ENCODE measurements around the gene CRELD2. TPM values are rescaled to one million over a fixed set of nuclear protein-coding genes. Genes with fewer than 3 reads are reported as not detected.

The CRELD2 gene
- total and polyA plus RNA-seq, 2 experiments from 2014 or later, result 35.7 to 47.7 TPM

DNA sequence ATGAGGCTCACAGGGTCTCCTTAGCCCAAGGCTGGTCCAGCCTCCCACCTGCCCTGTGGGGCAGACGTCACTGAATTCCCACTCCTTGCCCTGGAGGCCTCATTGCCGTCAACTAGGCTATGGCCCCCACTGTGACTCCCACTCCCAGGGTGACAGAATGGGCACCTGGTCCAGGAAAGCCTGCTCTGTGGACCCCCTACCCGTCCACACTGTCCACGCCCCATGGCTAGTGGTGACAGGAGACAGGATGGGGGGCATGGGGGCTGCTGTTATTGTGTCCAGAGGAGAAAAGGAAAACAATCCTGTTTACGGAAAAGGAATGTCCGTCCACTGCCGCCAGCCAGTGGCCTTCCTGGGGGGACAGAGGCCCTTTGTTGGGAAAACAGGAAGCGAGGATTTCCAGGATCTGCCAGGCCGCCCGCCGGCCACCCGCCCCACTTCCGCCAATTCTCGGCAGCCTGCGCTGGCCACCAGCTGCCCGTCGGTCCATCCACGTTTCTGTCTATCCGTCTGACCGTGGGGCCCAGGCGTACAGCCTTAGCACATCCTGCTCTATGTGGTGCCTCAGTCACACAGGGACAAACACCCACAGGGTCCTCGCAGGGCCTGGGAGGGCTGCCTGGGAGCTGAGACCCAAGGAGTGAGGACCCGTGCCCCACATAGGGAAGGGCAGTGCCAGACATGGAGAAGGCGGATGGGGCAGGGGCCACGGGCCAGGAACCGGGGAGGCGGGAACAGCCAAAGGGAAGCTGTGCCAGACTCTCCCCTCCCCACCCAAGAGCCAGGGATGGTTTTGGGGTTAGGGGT lies 19.5 kb downstream of the CRELD2 start:
- H3K27ac ChIP-seq (ENCODE audit: low read depth), result no peak overlapping the region
- DNase-seq (ENCODE audit: low spot score) (no peak), ATAC-seq (no peak)
- H3K79me2 ChIP-seq (replicated peaks; ENCODE audit: insufficient read depth), result no peaks in the 10 kb centered on the region
- H3K4me1 Mint-ChIP-seq, result peaks cover 5% of the 10 kb centered on the region; the same call in 2 of the 3 replicates
- H3K27ac Mint-ChIP-seq, result no peak overlapping the region
- peaks cover 3% of the 10 kb centered on the region for H3K27me3 Mint-ChIP-seq (ENCODE audit: insufficient read depth, low read depth, poor library complexity)
- no peak for TF ChIP-seq ZNF331 (CRISPR knock-in tag; IDR thresholded peaks at IDR 0.05; ENCODE audit: low read depth)
- TF ChIP-seq, protein P1, sequence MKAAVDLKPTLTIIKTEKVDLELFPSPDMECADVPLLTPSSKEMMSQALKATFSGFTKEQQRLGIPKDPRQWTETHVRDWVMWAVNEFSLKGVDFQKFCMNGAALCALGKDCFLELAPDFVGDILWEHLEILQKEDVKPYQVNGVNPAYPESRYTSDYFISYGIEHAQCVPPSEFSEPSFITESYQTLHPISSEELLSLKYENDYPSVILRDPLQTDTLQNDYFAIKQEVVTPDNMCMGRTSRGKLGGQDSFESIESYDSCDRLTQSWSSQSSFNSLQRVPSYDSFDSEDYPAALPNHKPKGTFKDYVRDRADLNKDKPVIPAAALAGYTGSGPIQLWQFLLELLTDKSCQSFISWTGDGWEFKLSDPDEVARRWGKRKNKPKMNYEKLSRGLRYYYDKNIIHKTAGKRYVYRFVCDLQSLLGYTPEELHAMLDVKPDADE (IDR thresholded peaks at IDR 0.05), result no peak
- peaks cover 3% of the 10 kb centered on the region; the same call in 1 of the 3 replicates for H3K36me3 Mint-ChIP-seq (ENCODE audit: low read depth)
- H3F3A ChIP-seq (replicated peaks; ENCODE audit: low read depth), result no peaks in the 10 kb centered on the region
- no peaks in the 10 kb centered on the region for H3K9me2 ChIP-seq (ENCODE audit: insufficient read depth)
- H2AFZ ChIP-seq, result no peak overlapping the region
- H3K4me2 ChIP-seq, result no peak overlapping the region
- no peaks in the 10 kb centered on the region for H3K36me3 ChIP-seq (ENCODE audit: insufficient read depth)
- no peak overlapping the region for H3K4me3 ChIP-seq
- H3K9me3 Mint-ChIP-seq, result peaks cover 8% of the 10 kb centered on the region; the same call in 2 of the 3 replicates
- no peak overlapping the region for H3K4me3 Mint-ChIP-seq
- no peaks in the 10 kb centered on the region for H4K20me1 ChIP-seq (replicated peaks; ENCODE audit: insufficient read depth)
- H3K4me1 ChIP-seq (ENCODE audit: insufficient read depth), result peaks cover 10% of the 10 kb centered on the region; the same call in 1 of the 2 replicates
- no peaks in the 10 kb centered on the region for H3K27me3 ChIP-seq (ENCODE audit: insufficient read depth)

DNA sequence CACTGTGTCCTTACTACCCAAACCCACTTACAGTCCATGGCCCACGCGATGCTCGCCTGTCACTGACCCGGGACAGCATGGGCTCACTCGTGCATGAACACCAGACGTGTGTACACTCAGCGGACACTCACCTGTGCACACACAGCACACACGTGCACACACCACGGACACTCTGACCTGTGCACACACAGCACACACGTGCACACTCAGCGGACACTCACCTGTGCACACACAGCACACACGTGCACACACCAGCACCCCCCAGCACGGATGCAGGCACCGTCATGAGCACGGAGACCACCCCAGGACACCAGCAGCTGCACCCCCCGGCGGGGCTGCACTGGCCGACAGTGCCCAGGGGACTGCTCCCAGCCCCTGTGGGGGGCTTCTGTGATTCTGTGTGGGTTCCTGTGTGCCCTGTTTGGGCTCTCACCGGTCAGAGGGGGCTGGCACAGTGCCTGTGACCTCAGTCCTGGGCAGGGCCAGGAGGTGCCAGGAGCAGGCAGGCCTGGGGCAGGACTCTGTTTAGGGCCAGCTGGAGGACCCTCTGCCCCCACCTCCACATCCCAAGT lies 20.2 kb downstream of the CRELD2 start:
- no peak for ATAC-seq
- peaks cover 8% of the 10 kb centered on the region; the same call in 2 of the 3 replicates for H3K9me3 Mint-ChIP-seq
- H3K9me2 ChIP-seq (ENCODE audit: insufficient read depth), result no peaks in the 10 kb centered on the region
- no peak for TF ChIP-seq EZH2 (IDR thresholded peaks at IDR 0.05; ENCODE audit: low read depth, unreplicated experiment)
- TF ChIP-seq, protein P2, sequence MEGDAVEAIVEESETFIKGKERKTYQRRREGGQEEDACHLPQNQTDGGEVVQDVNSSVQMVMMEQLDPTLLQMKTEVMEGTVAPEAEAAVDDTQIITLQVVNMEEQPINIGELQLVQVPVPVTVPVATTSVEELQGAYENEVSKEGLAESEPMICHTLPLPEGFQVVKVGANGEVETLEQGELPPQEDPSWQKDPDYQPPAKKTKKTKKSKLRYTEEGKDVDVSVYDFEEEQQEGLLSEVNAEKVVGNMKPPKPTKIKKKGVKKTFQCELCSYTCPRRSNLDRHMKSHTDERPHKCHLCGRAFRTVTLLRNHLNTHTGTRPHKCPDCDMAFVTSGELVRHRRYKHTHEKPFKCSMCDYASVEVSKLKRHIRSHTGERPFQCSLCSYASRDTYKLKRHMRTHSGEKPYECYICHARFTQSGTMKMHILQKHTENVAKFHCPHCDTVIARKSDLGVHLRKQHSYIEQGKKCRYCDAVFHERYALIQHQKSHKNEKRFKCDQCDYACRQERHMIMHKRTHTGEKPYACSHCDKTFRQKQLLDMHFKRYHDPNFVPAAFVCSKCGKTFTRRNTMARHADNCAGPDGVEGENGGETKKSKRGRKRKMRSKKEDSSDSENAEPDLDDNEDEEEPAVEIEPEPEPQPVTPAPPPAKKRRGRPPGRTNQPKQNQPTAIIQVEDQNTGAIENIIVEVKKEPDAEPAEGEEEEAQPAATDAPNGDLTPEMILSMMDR (conservative IDR thresholded peaks at IDR 0.05; ENCODE audit: low read depth in 2 of 2), result no peak
- no peak for TF ChIP-seq STAT1 (IDR thresholded peaks at IDR 0.05; ENCODE audit: unreplicated experiment)
- TF ChIP-seq POLR2AphosphoS5 (IDR thresholded peaks at IDR 0.05; ENCODE audit: low read depth), result no peak
- TF ChIP-seq, protein P3, sequence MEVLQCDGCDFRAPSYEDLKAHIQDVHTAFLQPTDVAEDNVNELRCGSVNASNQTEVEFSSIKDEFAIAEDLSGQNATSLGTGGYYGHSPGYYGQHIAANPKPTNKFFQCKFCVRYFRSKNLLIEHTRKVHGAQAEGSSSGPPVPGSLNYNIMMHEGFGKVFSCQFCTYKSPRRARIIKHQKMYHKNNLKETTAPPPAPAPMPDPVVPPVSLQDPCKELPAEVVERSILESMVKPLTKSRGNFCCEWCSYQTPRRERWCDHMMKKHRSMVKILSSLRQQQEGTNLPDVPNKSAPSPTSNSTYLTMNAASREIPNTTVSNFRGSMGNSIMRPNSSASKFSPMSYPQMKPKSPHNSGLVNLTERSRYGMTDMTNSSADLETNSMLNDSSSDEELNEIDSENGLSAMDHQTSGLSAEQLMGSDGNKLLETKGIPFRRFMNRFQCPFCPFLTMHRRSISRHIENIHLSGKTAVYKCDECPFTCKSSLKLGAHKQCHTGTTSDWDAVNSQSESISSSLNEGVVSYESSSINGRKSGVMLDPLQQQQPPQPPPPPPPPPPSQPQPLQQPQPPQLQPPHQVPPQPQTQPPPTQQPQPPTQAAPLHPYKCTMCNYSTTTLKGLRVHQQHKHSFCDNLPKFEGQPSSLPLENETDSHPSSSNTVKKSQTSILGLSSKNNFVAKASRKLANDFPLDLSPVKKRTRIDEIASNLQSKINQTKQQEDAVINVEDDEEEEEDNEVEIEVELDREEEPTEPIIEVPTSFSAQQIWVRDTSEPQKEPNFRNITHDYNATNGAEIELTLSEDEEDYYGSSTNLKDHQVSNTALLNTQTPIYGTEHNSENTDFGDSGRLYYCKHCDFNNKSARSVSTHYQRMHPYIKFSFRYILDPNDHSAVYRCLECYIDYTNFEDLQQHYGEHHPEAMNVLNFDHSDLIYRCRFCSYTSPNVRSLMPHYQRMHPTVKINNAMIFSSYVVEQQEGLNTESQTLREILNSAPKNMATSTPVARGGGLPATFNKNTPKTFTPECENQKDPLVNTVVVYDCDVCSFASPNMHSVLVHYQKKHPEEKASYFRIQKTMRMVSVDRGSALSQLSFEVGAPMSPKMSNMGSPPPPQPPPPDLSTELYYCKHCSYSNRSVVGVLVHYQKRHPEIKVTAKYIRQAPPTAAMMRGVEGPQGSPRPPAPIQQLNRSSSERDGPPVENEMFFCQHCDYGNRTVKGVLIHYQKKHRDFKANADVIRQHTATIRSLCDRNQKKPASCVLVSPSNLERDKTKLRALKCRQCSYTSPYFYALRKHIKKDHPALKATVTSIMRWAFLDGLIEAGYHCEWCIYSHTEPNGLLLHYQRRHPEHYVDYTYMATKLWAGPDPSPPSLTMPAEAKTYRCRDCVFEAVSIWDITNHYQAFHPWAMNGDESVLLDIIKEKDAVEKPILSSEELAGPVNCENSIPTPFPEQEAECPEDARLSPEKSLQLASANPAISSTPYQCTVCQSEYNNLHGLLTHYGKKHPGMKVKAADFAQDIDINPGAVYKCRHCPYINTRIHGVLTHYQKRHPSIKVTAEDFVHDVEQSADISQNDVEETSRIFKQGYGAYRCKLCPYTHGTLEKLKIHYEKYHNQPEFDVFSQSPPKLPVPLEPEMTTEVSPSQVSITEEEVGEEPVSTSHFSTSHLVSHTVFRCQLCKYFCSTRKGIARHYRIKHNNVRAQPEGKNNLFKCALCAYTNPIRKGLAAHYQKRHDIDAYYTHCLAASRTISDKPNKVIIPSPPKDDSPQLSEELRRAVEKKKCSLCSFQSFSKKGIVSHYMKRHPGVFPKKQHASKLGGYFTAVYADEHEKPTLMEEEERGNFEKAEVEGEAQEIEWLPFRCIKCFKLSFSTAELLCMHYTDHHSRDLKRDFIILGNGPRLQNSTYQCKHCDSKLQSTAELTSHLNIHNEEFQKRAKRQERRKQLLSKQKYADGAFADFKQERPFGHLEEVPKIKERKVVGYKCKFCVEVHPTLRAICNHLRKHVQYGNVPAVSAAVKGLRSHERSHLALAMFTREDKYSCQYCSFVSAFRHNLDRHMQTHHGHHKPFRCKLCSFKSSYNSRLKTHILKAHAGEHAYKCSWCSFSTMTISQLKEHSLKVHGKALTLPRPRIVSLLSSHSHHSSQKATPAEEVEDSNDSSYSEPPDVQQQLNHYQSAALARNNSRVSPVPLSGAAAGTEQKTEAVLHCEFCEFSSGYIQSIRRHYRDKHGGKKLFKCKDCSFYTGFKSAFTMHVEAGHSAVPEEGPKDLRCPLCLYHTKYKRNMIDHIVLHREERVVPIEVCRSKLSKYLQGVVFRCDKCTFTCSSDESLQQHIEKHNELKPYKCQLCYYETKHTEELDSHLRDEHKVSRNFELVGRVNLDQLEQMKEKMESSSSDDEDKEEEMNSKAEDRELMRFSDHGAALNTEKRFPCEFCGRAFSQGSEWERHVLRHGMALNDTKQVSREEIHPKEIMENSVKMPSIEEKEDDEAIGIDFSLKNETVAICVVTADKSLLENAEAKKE (CRISPR knock-in tag; IDR thresholded peaks at IDR 0.05), result no peak
- TF ChIP-seq JUNB (IDR thresholded peaks at IDR 0.05; ENCODE audit: unreplicated experiment), result no peak
- TF ChIP-seq, protein P1 (IDR thresholded peaks at IDR 0.05), result no peak
- no peak for TF ChIP-seq CREB1 (CRISPR knock-in tag; IDR thresholded peaks at IDR 0.05; ENCODE audit: low read depth)

More for the DNA sequence above, 20.2 kb downstream of the CRELD2 start:
- Histone ChIP-seq H2AFZ (no peak overlapping the region), H3K4me3 (no peak overlapping the region), H3K36me3 (ENCODE audit: insufficient read depth) (no peaks in the 10 kb centered on the region), H3F3A (replicated peaks; ENCODE audit: low read depth) (no peaks in the 10 kb centered on the region), H3K27ac (ENCODE audit: low read depth) (no peak overlapping the region), H3K27me3 (ENCODE audit: insufficient read depth) (no peaks in the 10 kb centered on the region), H3K4me1 (ENCODE audit: insufficient read depth) (peaks cover 10% of the 10 kb centered on the region; the same call in 1 of the 2 replicates), H3K4me2 (no peak overlapping the region), H3K79me2 (replicated peaks; ENCODE audit: insufficient read depth) (no peaks in the 10 kb centered on the region), H4K20me1 (replicated peaks; ENCODE audit: insufficient read depth) (no peaks in the 10 kb centered on the region)
- no peak for DNase-seq (ENCODE audit: low spot score)
- H3K4me3 Mint-ChIP-seq, result no peak overlapping the region
- peaks cover 5% of the 10 kb centered on the region; the same call in 2 of the 3 replicates for H3K4me1 Mint-ChIP-seq
- H3K36me3 Mint-ChIP-seq (ENCODE audit: low read depth), result peaks cover 3% of the 10 kb centered on the region; the same call in 1 of the 3 replicates
- H3K27ac Mint-ChIP-seq, result no peak overlapping the region
- H3K27me3 Mint-ChIP-seq (ENCODE audit: insufficient read depth, low read depth, poor library complexity), result peaks cover 3% of the 10 kb centered on the region

All from GM23338 (cell line).